DMS 273 treated with DMSO at 0.1 percent for 48 hours (cell line): ENCODE results near the gene SCN3A.
A peak's percentile ranks its signal among the peaks of the same experiment; 100 is the strongest.

Source experiments
- DNase-seq: peaks from one replicate; lab custom pipeline; 2025; lab: John Stamatoyannopoulos, UW

The SCN3A gene

DNA sequence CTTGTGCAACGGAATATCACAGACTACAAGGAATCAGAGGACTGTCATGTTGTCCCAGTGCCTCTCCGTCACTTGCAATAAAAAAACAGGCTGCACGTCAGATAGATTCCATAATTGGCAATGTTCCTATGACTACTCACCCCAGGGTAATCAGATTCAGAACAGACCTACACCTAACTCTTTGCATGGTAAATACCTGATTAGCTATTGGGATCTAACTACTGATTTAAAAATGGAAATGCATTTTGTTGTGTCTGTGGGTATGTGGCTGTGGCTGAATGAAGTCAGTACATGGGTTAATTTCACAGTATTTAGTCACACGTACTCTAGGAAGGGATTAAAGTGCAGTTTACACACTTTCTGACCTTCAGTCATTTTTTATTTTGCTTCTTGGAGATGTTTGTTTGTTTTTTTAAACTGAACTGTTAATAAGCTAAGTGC lies 91.7 kb downstream of the SCN3A start:
- no peak for DNase-seq

DNA sequence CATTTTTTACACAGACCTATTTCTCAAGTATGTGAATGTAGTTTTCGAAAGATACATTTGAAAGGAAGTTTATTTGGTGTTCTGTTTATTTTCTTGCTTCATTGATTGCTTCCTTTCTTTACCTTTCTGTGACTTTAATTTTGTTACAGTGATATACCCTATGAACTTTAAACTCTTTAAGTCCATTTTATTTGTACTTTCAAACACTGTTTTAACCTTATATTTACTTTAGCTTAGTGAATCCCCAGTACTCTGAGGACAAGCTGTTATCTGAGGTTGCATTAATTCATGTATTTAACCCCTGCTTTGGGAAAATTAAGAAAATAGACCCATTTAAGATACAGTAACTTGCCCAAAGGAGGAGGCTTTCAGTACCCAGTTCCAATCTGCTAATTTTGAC lies 93.5 kb downstream of the SCN3A start:
- DNase-seq = no peak

DNA sequence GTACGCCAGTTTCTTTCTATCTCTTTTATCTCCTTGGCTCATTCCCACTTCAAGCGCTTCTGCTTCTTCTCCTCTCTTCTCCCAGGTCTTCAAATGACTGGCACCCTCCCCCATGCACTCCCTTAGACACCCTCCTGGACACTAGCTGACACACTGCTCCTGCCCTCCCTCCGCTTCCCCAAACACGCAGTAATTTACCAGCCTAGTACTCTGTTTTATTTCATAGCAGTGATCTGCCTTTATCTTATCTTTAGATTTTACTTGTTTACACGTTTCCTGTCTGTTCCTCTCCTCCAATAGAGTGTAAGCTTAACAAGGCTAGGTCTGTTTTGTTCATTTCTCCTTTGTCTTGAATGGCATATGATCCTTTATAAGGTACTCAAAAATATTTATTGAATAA lies 93.9 kb downstream of the SCN3A start:
- no peak for DNase-seq

GRCh38 chr2:165105926-165106325 lies 97.9 kb downstream of the SCN3A start:
- no peak for DNase-seq

- DNase-seq = no peak
Measured at GRCh38 chr2:165087933-165088901, 115.6 kb downstream of the SCN3A start.

GRCh38 chr2:165086337-165086736 lies 117.5 kb downstream of the SCN3A start:
- DNase-seq = no peak

DNA sequence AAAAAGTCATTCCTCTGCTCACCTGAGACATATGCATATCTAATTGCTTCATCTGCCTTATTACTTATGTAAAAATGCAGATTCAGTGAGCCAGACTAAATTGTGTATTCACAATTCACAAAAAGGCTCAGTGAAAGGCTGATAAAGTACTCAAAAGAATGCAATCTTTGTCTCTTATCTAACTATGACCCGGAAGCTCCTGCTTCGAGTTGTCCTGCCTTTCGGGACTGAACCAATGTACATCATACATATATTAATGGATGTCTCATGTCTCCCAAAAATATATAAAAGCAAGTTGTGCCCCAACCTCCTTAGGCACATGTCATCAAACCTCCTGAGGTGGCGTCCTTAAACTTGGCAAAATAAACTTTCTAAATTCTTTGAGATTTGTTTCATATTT lies 120.5 kb downstream of the SCN3A start:
- DNase-seq = no peak

- DNase-seq = no peak
Measured at GRCh38 chr2:165082479-165082878, 121.4 kb downstream of the SCN3A start.

DNA sequence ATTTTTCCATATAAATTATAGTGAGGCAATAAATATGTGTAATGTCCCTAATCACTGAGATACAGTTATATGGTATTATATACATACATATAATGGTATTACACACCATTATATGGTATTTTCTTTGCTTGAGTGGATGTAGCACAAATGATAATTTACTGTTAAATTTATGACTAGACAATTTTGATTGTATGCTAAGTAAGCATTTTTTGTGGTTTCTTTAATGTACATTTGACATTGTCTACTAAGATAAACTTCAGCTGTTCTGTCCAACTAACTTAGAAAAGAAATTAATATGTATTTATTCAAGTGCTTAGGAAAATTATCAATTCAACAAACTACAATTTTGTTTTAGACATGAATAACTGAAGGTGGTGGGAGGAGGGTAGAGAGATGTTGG lies 122.6 kb downstream of the SCN3A start:
- DNase-seq = no peak

DNA sequence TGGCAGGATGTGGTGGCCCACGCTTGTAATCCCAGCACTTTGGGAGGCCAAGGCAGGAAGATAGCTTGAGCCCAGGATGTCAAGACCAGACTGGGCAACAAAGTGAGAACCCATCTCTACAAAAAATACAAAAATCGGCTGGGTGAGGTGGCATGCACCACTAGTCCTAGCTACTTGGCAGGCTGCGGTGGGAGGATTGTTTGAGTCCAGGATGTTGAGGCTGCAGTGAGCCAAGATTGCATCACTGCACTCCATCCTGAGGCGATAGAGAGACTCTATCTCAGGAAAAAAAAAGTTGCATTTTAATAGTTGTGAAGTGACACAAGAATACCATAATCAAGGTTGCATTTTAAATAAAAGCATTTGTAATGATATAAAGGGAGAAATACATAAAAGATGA lies 124.4 kb downstream of the SCN3A start:
- no peak for DNase-seq

- DNase-seq = no peak
Measured at GRCh38 chr2:165078913-165079312, 124.9 kb downstream of the SCN3A start.

GRCh38 chr2:165074884-165075283 lies 129.0 kb downstream of the SCN3A start:
- DNase-seq = no peak

DNA sequence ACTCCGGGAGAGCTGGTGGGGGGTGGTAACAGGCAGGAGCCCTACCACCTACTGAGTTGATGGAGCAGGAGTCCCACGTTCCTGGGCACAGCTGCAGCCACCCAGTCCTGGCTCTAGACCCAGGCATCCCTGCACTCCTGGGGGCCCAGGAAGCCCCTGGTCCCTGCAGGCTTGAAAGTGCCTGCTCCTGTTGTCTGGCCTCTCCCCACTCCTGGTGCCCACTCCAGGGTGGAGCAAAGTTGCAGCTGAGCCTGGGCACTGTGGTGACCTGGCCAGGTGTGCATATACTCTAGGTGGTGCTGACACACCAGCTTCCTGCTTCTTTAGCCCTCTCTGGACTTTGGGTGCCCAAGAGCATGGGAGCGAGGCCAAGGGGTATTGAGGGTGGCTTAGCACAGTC lies 129.5 kb downstream of the SCN3A start:
- no peak for DNase-seq

- no peak for DNase-seq
Measured at GRCh38 chr2:165070076-165070475, 133.8 kb downstream of the SCN3A start.

DNA sequence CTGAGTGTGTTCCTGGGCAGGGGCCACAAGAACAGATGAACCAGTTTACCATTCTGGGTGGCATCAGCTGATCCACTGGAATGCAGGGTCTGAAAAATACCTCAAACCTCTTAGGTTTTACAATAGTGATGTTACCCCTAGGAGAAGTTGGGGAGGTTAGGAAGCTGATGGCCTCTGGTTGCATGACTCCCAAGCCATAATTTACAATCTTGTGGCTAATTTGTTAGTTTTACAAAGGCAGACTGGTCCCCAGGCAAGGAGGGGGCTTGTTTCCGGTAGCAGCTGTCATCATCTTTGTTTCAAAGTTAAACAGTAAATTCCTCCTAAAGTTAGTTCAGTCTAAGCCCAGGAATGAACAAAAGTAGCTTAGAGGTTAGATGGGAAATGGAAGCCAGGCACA lies 134.7 kb downstream of the SCN3A start:
- no peak for DNase-seq

DNA sequence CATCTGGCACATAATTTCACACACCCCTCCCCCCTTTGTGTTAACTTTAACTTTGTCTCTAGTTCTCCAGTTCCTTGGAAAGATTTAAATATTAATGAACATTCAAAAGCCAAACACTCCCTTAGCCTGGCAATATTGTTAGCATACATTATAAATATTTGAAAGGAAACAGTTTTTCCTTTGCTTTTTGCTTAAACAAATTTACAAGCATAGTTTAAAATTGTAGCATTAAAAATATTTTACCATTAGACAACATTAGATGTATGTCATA lies 135.4 kb downstream of the SCN3A start:
- no peak for DNase-seq

DNA sequence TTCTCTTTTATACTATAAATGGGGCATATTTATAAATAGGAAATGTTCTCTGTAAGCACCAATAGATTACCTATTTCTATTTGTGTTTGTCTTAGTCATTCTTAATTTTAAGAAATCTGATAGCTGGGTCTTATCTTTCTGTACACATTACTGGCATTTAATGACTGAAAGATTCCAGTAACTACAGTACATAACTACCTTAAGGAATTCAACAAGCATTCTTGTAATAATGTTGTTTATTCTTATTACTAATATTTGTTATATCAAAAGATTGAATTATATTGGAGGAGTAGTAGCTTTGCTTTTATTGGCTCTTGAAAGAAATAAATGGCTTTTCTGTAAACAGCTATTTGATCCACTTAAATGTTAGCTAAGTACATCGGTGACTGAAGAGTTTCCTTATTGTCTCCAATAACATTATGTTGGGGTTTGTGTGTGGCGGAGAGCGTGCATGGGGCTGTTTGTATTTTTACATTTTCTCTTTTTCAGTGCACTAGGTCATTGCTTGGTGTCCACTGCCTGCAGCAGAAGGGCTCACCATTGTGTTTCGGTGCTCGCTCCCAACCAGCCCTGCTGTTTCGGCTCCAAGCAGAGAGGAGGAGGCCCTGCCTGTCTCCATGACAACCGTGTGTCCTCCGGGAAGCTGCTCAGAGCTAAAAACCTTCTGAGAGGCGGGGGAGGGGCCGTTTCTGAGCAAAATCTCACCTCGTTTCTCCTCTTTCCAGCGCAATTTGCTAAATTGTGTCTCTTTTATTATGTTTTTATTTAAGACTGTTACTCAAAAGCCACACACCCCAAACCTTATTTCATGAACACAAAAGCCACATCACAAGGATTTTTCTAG lies 136.0 kb downstream of the SCN3A start:
- DNase-seq = peak; percentile 88

GRCh38 chr2:165064743-165065142 lies 139.1 kb downstream of the SCN3A start:
- DNase-seq = no peak

DNA sequence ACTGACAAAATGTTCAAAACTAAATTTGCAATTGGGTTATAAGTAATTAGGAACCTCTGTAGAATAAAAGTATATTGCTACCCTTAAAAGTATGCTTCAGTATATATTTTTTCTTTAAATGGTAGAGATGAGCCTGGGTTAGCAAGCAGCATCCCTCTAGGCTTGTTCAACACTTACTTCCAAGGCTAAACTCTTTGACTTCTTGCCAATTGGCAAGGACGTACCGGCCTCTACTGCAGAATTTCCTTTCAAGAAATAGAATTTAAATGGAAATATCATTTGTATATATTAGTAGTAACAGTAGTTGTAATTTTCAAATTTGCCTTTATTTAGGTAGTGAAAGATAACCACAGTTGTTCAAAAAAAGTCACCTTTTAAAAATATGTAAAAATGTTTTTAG lies 143.4 kb downstream of the SCN3A start:
- DNase-seq = no peak

- no peak for DNase-seq
Measured at GRCh38 chr2:165058476-165059265, 145.2 kb downstream of the SCN3A start.

GRCh38 chr2:165057931-165058330 lies 145.9 kb downstream of the SCN3A start:
- DNase-seq = no peak

- no peak for DNase-seq
Measured at GRCh38 chr2:165057308-165057707, 146.5 kb downstream of the SCN3A start.
